PC-9 (cell line): ENCODE data around the gene HHATL. TPM values are rescaled to one million over a fixed set of nuclear protein-coding genes. Genes with fewer than 3 reads are reported as not detected.

Source experiments
- BruUV-seq: library from RNA; stranded (reverse); fragments of 400-500 nt; replicated peaks from 2 replicates; lab custom pipeline; 2021; lab: Mats Ljungman, UMichigan
- CTCF ChIA-PET: fragments of 300-600 bp; sonication (Branson Sonifier 250); formaldehyde crosslinking; loops from one replicate; lab custom pipeline; 2022; ENCODE audit warnings: antibody characterized with exemption; lab: Charles Lee
- POLR2A ChIA-PET: fragments of 300-600 bp; sonication (Branson Sonifier 250); formaldehyde crosslinking; loops from one replicate; lab custom pipeline; 2022; ENCODE audit warnings: antibody characterized with exemption; ENCODE audit not compliant: unreplicated experiment; lab: Charles Lee
- DNase-seq, 2 experiments: peaks; one replicate each; pipeline versions ENCODE4 v3.0.0 to v3.0.0-alpha.2; 2015 to 2022; ENCODE audit warnings: mixed read lengths in 1 of 2
- H2AFZ ChIP-seq: fragments of 200-600 bp; sonication (generic); 2 replicates; pipeline ENCODE4 v1.8.1; 2017; ENCODE audit warnings: antibody characterized with exemption
- H3F3A ChIP-seq: fragments of 200-600 bp; sonication (generic); 2 replicates; pipeline ENCODE4 v1.8.1; 2017; ENCODE audit warnings: antibody characterized with exemption, mild to moderate bottlenecking, low read depth; ENCODE audit not compliant: insufficient read depth
- H3K27ac ChIP-seq: fragments of 200-600 bp; sonication (generic); 2 replicates; pipeline ENCODE4 v1.6.1; 2016; ENCODE audit warnings: mixed run types
- H3K27me3 ChIP-seq: fragments of 200-600 bp; sonication (generic); 2 replicates; pipeline ENCODE4 v1.6.1; 2016; ENCODE audit warnings: low read depth, mixed run types; ENCODE audit not compliant: insufficient read depth
- H3K36me3 ChIP-seq: fragments of 200-600 bp; sonication (generic); 2 replicates; pipeline ENCODE4 v1.6.1; 2016; ENCODE audit warnings: low read depth, mixed run types
- H3K4me1 ChIP-seq: fragments of 200-600 bp; sonication (generic); replicated peaks from 2 replicates; pipeline ENCODE4 v1.6.1; 2016; ENCODE audit warnings: mixed run types; ENCODE audit not compliant: insufficient read depth
- H3K4me2 ChIP-seq: fragments of 200-600 bp; sonication (generic); 2 replicates; pipeline ENCODE4 v1.6.1; 2017; ENCODE audit warnings: mixed run types
- H3K4me3 ChIP-seq: fragments of 200-600 bp; sonication (generic); 2 replicates; pipeline ENCODE4 v1.6.1; 2016; ENCODE audit warnings: mixed run types
- H3K79me2 ChIP-seq: fragments of 200-600 bp; sonication (generic); 2 replicates; pipeline ENCODE4 v1.6.1; 2017; ENCODE audit warnings: low read depth, mixed run types
- H3K9me2 ChIP-seq: fragments of 200-600 bp; sonication (generic); 2 replicates; pipeline ENCODE4 v1.8.1; 2017; ENCODE audit warnings: mild to moderate bottlenecking; ENCODE audit not compliant: insufficient read depth
- H3K9me3 ChIP-seq: fragments of 200-600 bp; sonication (generic); 2 replicates; pipeline ENCODE4 v1.8.1; 2016; ENCODE audit warnings: low read depth; ENCODE audit not compliant: insufficient read depth
- H4K20me1 ChIP-seq: fragments of 200-600 bp; sonication (generic); 2 replicates; pipeline ENCODE4 v1.8.1; 2017; ENCODE audit not compliant: insufficient read depth
- CTCF ChIP-seq: fragments of 200-600 bp; sonication (generic); conservative IDR thresholded peaks from 2 replicates; pipeline ENCODE4 v1.6.1; 2017; ENCODE audit warnings: mixed run types, antibody characterized with exemption, mild to moderate bottlenecking, moderate library complexity
- EZH2 ChIP-seq: fragments of 200-600 bp; sonication (generic); IDR thresholded peaks from 2 replicates; pipeline ENCODE4 v1.8.0; 2017; ENCODE audit warnings: antibody characterized with exemption, low read depth
- intact Hi-C: fragments of 100-400 bp; cut with micrococcal nuclease; formaldehyde crosslinking; loops from one replicate; pipeline ENCODE4 v1.10.0; 2022; ENCODE audit not compliant: unreplicated experiment
- total RNA-seq: library from RNA; stranded (reverse); gene quantifications from 2 replicates; pipeline ENCODE4 v1.2.3, GENCODE V29; 2021

HHATL gene
- total RNA-seq, 1 experiment from 2014 or later, result not detected

DNA sequence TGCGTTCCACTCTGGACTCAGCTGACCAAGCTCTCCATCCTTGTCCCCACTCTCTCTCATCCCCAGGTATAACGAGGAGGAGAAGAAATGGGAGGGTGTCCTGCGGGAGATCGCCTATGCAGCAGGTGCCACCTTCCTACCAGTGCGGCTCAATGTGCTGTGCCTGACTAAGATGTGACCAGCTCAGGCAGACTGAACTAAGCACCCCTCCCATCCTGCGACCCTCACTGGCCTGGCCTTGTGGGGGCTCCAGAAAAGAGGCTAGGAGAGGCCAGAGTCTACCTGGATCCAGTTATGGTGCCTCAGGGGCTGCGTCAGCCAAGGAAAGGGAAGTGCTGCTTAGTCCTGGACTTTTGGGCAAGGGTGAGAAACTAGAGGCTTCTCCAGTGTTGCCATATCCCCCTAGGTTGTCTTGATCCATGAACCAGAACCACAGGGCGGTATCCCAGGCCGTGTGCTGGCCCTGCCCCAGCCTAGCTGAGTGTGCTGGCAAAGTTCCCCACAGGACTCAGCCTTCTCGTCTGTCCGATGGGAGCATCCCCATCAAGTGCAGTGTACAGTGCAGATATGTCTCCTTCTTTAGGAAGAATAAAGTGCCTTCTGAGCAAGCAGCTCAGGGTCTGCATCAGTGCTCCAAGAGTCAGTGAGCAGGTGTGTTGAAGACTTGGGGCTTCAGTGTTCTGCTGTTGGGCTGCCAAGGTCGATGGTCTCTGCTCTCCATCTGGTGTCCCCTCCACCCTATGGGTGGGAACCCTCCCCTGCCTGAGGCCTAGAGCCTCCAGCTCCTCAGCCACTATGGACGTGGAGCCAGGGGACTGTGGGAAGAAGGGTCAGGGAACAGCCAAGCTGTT lies 10.6 kb downstream of the HHATL start:
- DNase-seq, result no peak
- TF ChIP-seq EZH2, result no peak
- TF ChIP-seq CTCF, result no peak
- H2AFZ ChIP-seq, result no peak overlapping the region
- H3F3A ChIP-seq, result no peaks in the 10 kb centered on the region
- no peaks in the 10 kb centered on the region for H4K20me1 ChIP-seq
- H3K4me2 ChIP-seq, result no peak overlapping the region
- ChIA-PET POLR2A (no interaction called here), CTCF (no interaction called here)
- no TSS peak for BruUV-seq
- H3K27me3 ChIP-seq, result peaks cover 21% of the 10 kb centered on the region
- H3K9me3 ChIP-seq, result no peaks in the 10 kb centered on the region
- intact Hi-C loops, result no loop called here
- H3K4me1 ChIP-seq, result no peaks in the 10 kb centered on the region
- no peaks in the 10 kb centered on the region for H3K79me2 ChIP-seq
- no peak overlapping the region for H3K4me3 ChIP-seq
- H3K9me2 ChIP-seq, result no peaks in the 10 kb centered on the region
- no peak overlapping the region for H3K27ac ChIP-seq
- no peaks in the 10 kb centered on the region for H3K36me3 ChIP-seq

DNA sequence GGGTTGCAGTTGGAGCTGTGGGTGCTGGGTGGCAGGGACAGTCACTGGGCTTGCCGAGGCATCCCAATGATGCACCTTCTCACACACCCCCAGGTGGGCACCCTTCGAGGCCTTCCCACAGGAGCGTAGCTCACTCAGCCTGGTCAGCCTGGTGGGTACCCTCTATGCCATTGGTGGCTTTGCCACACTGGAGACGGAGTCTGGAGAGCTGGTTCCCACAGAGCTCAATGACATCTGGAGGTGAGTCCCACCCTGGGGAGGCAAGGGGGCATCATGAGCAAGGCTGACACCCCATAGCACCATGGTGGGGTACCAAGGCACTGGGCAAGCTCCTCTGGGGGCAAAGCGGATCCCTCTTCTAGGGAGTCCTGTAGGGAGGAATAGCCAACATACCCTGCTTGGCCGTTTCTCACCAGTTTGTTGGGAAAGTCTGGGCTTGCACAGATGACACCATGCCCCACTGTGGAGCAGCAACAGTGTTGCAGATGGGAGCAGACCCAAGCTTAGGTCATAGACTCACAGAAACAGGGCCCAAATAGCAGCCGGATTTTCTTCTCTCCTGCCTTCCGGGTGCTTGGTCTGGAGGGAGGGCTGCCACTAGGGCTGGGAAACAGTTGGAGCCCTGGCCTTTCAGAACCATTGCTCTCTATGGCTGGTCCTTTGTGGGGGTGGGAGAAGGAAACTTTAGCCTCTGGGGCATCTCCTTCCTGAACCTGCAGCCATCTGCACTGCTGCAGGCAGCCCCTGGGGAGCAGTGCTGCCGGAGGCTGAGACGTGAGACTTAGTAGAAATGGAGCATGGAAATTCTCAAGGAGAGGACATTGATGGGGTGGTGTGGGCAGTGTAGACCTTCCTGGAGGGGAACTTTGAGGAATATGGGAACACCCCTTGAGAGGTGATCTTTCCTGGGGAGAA lies 11.6 kb downstream of the HHATL start:
- TF ChIP-seq EZH2, result no peak
- no peak for TF ChIP-seq CTCF
- no peaks in the 10 kb centered on the region for H3F3A ChIP-seq
- no peaks in the 10 kb centered on the region for H3K9me3 ChIP-seq
- POLR2A ChIA-PET, result no interaction called here
- no peak overlapping the region for H3K27ac ChIP-seq
- H3K79me2 ChIP-seq, result no peaks in the 10 kb centered on the region
- no peaks in the 10 kb centered on the region for H3K4me1 ChIP-seq
- no peak overlapping the region for H3K4me2 ChIP-seq
- H3K27me3 ChIP-seq, result peaks cover 10% of the 10 kb centered on the region; the same call in 1 of the 2 replicates
- H3K9me2 ChIP-seq, result no peaks in the 10 kb centered on the region
- intact Hi-C loops, result no loop called here
- H3K36me3 ChIP-seq, result no peaks in the 10 kb centered on the region
- H2AFZ ChIP-seq, result no peak overlapping the region
- H3K4me3 ChIP-seq, result no peak overlapping the region
- no peaks in the 10 kb centered on the region for H4K20me1 ChIP-seq
- DNase-seq, result no peak
- CTCF ChIA-PET, result no interaction called here
- no TSS peak for BruUV-seq

- Histone ChIP-seq H2AFZ (no peak overlapping the region), H3K9me3 (no peaks in the 10 kb centered on the region), H3K79me2 (no peaks in the 10 kb centered on the region), H3K4me2 (no peak overlapping the region), H3K36me3 (no peaks in the 10 kb centered on the region), H3K4me3 (no peak overlapping the region), H3K27ac (no peak overlapping the region), H3K9me2 (no peaks in the 10 kb centered on the region), H3K27me3 (peaks cover 10% of the 10 kb centered on the region; the same call in 1 of the 2 replicates), H3F3A (no peaks in the 10 kb centered on the region), H4K20me1 (no peaks in the 10 kb centered on the region), H3K4me1 (no peaks in the 10 kb centered on the region)
- BruUV-seq, result no TSS peak
- ChIA-PET POLR2A (no interaction called here), CTCF (no interaction called here)
- TF ChIP-seq EZH2 (no peak), CTCF (no peak)
- no peak for DNase-seq
- intact Hi-C loops, result no loop called here
These were observed 12.4 kb downstream of the HHATL start for GRCh38 chr3:42690191-42690590.
